ENCODE results near the gene COL3A1.

COL3A1 gene

DNA sequence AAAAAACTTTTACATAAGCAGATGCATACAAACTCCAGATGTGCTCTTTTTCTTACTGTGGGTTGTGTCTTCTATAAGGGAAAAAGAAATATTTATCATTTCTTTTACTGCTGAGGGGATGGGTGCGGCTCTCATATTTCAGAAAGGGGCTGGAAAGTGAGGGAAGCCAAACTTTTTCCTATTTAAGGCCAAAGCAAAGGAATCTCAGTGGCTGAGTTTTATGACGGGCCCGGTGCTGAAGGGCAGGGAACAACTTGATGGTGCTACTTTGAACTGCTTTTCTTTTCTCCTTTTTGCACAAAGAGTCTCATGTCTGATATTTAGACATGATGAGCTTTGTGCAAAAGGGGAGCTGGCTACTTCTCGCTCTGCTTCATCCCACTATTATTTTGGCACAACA is at the start of gene COL3A1:
TSS of gene COL3A1 (plus strand) at position 210 of the 400 bp plus-strand sequence. CDS start at position 327, 117 bp downstream.
- DNase-seq = no peak

DNA sequence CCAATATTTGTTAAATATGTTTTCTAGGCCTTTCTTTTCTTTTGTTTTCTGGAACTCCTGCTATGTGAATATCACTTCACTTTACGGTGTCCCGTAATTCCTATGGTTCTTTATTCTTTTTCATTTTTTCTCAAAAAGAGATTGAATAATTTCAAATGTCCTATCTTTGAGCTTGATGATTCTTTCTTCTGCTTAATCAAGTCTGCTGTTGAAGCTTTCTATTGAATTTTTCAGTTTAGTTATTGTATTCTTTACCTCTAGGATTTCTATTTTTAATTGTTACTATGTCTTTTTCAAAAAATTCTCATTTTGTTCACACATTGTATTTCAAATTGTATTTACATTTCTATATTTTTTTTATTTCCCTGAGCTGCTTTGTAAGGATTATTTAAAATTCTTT is 45.5 kb upstream of the COL3A1 start:
- DNase-seq = no peak

DNA sequence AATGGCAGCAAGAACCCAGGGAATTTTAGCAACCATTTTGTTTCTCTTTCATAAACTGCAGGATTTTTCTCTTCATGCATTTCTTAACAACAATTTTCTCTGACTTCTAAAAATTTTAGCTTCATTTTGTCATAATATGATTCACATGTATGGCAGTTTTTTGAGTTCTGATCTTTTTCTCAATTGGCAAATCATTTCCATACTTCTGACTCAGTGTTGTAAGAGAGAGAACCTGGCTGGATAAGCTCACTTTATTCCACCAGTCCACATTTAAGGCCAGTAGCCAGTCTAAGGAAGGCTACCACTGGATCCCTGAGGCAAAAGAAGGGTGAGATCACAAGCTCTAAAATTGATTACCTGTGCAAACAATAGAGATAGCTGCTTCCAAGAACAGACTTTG is 42.8 kb upstream of the COL3A1 start:
- no peak for DNase-seq

DNA sequence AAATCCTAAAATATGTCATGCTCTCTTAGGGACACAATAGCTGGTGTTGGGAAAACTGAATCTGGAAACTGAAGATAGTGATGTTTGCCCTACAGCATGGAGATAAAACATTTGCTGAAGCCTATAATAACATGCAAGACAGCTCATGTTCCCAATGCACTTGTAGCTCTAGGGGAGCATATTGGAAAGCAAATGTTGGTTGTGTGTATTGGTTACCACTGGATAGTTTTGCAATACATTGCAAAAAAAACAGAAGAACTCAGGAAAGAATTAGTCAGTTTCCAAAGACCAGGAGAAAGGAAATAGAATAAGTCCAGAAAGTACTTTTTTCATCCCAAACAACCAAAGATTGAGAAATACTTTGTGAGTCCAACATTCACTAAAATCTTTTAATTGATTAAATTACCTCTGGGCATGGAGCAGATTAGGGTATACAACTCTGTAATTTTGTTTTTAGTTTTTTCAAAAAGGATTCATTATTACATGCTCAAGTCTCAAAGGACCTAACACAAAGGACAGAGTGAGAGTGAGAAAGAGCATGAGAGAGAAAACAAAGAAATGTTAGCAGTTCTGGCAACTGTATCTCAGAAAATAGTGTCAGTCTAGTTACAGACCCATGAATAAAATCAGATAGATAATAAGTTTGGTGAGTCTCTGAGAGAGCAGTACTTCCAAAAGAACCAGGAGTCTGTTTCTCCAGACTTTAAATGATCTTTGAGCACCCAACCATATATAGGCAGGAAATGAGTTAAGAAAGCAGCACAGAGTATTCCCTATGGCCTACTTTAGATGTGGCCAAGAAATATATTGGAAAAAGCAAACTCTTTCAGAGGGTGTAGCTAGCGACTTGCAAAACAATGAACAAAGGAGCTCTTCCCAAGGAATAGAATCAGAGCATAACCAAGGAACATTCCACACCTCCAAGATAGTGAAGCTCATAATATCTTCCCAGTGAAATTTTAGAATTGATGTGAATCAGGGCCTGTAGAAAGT is 36.6 kb upstream of the COL3A1 start:
- no peak for DNase-seq

DNA sequence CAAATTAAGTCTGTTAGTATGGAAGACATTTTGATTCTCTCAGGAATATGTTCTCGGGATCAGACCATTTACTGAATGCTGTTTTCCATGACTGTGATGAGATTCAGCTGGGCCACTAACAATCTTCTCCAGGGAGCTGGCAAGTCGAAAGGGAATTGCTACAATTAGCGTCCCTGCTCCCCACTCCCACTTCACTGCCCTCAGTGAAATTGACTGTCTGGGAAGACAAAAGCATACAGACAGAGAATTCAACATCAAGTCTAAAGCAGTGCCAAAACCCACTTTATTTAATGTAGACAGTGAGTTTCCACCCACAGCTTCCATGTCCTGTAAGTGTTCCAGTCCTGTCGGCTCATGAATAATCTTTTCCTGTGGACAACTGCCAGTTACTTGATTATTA is 34.0 kb upstream of the COL3A1 start:
- DNase-seq = no peak

DNA sequence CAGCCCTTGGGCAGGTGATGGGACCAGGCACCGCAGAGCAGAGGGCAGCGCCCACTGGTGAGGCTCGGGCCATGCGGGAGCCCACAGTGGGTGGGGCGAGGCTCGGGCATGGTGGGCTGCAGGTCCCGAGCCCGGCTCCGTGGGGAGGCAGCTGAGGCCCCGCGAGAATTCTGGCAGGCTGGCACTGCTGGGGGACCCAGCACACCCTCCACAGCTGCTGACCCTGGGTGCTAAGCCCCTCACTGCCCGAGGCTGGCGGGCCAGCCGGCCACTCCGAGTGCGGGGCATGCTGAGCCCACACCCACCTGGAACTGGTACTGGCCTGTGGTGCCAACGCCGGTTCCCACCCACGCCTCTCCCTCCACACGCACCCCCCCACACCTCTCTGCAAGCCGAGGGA is 29.7 kb upstream of the COL3A1 start:
- DNase-seq = no peak

DNA sequence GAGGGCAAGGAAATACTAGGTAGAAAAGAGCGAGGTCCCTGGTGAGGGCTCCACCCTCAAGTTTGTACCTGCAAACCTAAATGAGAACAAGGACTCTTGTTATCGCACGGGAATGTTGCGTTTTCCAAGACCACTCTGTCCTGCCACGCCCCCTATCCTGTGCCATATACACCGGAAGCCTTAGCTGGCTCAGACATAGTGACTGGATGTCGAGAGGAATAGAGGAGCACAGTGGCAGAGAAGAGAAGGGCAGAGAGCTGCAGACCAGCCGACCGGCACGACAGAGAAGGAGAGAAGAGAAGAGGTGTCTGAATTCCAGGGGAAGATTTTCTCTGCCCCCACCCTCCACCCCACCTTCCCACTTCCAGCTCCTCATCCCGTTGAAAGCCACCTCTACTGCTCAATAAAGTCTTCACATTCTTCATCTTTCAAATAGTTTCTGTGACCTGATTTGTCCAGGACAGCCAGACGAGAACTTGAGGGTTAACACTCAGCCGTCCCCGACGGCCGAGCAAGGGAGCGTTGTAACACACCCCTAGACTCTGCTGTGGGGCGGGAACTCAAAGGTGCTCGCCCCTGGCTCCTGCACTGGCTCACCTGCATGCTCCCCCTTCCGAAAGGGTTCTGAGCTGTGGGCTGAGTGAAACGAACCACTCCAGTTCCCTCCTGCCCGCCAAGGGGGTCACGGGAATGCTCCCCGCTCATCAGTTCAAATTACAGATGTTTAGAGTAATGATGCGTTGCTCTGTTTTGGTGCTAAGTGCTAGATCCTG is 24.9 kb upstream of the COL3A1 start:
- no peak for DNase-seq

DNA sequence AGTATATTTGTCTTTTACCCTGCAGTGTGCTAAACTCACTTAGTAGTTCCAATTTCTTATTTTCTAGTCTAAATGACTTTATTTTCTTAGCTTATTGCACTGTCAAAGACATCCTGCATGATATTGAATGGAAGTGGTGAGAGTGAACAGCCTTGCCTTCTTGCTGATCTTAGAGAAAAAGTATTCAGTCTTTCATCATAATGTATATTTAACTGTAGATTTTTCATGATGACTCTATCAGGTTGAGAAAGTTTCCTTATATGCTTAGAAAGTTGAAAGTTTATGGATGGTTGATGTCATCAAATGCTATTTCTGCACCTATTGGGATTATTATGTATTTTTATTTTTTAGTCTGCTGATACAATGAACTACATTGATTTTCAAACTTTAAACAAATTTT is 21.3 kb upstream of the COL3A1 start:
- DNase-seq = no peak

DNA sequence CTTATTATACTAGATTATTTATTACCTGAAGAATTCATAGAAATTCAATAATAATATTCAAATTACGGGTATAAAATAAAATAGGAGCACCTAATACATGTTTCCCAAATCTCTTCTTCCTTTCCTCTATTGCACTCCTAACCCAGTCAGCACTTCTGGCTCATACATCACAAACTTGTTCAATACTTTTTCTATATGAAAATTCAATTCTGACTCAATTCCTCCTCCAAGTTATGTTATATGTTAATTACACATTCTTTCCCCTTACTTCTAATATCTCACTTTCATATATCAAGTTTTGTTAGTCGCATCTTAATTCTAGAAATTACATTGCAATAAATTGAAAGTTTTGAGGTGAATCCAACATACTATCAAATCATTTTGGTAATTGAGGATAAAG is 17.9 kb upstream of the COL3A1 start:
- DNase-seq = no peak

DNA sequence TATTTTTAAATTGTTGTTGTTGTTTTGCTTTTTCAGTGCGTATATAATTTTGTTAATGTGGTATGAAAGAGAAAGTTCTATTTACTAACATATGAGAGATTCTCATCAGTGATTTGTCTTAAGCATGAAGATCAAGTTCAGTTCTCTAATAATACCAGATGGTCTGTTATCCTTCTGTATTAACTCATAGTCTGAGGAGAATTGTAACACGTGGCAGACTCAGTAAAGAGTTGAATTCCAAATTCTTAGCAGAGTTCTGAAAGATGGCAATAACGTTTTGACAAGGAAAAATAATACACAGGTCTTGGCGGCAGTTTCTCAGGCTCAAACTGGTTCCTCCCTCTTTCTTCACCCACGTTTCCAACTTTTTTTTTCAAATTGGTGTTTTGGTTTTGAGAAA is 17.2 kb upstream of the COL3A1 start:
- DNase-seq = no peak

DNA sequence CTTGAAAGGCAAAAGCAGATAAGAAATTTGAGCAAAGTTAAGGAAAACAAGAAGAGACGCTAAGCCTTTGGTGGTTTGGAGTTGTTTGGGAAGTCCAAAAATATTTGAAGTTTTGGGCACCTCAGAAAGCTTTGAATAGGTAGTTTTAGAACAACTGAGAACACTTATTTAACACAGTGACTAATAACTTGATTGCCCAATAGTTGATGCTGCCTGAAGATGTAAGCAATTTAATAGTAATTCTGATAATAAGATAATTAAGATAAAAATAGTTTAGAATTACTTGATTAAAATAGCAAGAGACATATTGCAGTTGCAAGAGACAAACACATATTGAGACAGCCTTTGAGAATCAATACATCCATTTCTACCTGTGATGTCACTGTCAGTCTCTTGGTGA is 16.5 kb upstream of the COL3A1 start:
- DNase-seq = no peak

DNA sequence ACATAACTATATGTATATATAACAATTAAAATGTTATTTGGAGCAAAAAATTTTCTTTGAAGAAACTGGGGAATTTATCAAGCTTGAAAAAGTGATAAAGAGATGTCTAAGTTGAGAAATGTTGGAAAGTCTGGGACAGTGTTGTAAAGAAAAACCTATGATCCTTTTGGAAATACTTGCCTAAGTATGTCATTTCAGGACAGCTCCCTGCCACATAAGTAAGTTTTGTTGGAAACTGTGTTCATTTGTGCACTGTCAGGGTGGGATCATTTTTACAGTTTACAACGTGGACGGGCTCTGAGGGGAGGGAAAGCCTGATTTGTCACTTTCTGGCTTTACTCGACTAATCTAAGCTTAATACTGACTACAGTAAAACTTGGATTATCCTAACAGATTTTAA is 10.4 kb upstream of the COL3A1 start:
- no peak for DNase-seq

DNA sequence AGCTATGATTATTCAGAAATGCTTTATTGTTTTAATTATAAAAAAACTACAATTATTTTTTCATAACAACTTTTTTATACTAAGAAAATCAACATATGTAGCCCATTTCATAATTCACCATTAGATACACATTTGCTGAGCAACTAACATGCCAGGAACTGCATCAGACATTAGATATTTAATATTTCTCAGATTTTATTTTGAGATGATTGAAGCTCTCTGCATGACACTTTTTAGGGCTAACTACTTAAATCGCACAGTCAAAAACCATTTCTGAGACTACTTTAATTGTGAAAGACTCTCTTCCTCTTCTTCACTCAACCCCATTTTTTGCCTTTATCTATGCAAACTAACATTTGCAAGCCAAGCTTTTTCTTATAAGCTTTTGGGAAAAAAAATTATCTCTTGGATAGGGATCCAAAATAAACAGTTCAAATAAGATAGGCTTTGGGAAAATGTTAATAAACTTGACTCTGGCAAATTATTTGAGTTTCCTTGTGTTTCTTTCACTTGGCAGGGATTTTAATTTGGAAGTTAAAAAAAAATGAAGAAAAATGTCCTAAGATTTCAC is 9.1 kb upstream of the COL3A1 start:
- DNase-seq = no peak

DNA sequence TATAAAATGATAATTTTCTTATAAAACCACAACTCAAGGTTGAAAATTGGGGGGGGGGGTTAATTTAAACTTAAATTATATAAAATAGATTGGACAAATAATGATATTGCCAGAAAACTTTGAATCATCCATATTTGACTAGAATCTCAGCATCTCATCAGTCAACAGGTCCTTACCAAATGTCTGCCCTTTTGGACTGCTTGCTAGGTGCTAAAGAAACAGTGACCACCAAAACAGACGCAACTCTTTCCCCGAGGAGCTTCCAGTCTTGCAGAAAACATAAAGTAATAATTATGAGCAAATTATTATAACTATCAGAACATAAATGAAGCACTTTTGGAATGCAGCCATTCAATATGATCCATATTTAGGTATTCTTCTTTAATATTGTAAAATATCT is 8.6 kb upstream of the COL3A1 start:
- DNase-seq = no peak

DNA sequence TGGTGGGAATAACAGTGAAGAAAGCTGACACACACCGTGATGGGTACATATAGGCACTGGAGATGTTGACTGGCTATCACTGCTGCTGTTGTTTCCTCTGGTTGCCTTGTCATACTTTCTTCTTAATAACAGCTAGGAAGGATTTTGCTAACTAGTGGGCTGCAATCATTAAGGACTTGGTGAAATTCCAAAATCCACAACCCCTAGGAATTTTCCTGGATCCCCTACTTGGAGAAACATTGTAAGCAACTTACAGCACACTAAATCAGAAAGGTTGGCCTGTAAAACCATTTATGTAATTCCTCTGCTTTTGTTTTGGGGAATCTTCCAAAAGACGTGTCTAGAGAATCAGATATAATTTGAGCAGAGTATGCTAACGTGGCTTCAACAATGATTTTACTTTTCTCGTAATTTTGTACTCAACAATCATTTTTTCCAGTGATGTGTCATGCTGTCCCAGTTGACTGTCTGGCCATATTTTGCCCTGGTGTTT is 8.0 kb upstream of the COL3A1 start:
- DNase-seq = no peak

DNA sequence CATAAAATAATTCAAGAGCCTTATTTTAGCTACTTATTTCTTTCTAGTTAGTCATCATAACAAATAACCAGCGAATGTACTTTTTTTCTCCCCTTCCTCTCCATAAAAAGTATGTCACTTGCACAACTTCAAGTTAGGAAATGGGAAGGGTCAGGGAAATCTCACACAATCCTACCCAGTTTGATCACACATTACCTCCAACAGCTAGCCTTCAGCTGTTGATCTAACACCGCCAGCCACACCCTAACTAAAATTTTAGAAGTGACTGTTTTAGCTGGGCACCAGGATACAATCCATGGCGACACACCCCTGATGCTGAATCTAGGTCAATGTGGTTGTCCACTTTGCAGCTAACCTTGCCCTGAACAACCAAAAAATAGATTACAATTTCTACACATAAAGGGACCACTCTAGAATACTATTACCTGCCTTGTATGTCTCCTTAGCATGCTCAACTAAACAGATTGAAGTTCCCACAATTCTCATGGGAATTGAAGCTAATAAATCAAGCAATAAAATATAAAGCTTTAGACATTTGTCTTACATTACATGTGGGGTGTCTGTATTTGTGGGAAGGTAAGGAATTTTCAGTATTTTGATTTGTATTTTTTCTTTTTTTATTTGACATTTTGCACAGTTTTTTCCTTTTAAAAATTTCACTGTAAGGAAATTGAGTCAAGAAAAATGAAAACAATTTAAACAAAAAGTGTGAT is 7.3 kb upstream of the COL3A1 start:
- DNase-seq = no peak

DNA sequence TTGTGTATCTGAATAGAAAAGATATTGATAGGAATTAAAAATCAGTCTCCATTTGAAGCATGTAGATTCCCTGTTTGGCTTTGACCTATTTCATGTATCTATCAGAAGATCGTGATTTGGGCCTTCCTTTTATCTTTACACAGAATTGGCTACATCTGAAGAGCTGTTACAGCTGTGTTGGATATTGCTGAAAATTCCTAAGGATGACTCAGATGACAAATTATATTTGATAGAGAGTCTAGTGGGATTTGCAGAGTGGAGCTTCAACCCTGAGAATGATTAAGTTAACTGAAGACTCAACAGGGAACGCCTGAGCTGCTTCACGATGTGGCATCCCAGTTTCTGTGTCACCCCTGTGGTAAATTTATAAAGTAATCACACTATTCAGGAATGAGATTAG is 4.9 kb upstream of the COL3A1 start:
- DNase-seq = no peak

DNA sequence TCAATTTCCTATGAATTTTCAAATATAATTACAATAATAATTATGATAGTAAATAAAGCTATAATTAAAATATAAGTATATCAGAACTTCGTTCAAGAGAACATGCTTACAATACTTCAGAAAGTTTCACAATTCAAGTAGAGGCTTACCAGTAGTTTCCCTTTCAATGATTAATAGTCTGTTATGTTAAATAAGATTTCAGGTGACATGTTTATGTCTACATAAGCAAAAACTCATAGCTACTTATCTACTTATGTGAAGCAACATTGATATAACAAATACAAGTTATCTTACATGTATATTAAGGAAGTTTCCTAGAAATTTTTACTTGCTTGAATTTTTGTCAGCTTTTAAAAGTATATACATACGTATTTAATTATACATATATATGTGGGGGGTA is 4.5 kb upstream of the COL3A1 start:
- DNase-seq = no peak

DNA sequence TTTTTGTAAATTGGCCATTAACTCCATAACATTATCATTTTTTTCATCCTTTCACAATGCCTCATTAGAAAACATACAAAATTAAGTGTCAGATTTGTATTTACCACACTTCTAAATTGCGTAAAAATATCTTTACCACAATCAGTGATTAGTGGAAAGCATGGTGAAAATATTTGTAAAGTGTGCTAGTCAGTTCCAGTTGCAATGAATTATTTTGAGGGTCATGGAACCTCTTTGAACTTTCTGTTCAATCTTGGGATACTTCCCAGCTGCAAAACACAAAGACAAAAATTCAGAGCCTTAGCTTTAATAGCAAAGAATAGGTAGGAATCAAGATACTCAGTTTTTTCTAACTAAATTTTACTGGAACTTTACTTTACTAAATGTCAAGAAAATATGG is 4.0 kb upstream of the COL3A1 start:
- no peak for DNase-seq

DNA sequence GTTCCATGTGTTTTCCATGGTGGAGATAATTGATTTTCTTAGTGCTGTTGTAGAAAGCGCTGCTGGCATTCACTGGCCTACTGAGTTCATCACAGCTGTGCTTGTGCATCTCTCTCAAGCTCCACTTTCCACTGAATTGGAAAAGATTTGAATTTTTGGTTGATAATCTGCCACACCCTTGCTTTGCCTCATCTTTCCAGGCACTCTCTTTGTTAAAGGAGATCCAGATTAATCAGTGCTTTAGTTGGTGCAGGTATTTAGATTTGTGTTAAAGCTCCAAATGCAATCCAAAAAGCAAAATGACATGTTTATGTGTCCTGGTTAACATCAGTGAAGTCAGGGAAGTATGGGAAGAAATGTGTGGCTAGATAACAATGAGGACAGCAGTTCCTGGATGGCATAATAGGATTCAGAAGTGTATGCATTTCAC is 2.7 kb upstream of the COL3A1 start:
- DNase-seq = no peak

DNA sequence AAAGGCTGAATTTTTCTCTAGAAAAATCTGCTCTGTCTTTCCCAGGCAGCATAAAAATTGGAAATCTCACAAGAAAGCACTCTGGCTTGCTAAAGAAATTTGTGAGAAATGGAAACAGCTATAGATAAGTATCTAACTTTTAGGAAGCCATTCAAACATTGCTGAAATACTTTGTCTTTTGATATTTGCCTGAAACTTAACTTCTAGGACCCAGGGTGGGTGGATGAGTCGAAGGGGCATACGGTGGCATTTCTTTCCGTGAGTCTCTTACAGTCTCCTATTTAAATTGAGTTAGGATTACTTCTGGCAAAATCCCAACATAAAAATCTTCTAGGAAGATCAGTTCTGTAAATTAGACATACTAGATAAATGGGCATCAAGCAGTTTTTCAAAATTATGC is 532 bp upstream of the COL3A1 start:
- DNase-seq = no peak

DNA sequence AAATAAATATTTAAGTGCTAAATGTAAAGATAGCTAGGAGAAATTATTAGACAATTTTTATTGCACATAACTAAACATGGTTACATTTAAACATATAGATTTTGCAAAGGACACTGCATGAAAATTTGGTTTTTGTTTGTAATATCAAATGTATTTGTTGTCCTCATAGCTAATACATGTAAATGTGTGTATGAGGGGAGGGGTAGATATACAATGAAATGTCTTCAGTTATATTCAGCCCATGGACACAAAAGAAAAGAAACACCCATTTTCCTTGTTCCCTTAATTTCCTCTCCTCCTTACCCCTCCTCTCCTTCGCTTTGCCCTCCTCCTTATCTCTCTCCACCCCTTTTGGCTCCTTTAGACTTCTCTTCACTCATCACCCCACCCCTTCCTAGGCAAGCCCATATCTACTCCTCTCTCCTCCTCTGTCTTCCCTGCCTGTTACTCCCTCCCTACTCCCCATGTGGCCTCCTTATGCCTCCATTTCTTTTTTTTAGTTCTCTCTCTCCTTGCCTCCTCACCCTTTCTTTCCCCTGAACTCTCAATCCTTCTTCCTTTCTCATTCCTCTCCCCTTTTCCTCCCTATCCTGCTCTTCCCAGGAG is 1.4 kb downstream of the COL3A1 start:
- no peak for DNase-seq

All from CD4-positive, alpha-beta T cell treated with Interleukin-17A for 4 hours (primary cell).